ENCODE results near the gene ODAD4.

ODAD4 gene

GRCh38 chr17:41987642-41988041 is 57.2 kb downstream of the ODAD4 start:
- peak in 6 of 11 experiments; percentile 14 to 75 (median 30); a peak in 2 of 22 replicates for TF ChIP-seq Cebpa-rat (IDR thresholded peaks at IDR 0.05)

GRCh38 chr17:41988418-41988817 is 58.0 kb downstream of the ODAD4 start:
- Histone ChIP-seq H3K4me1 (peaks cover 0 to 29% (median 15%) of the 10 kb centered on the region in 10 experiments; a peak in 13 of 20 replicates), H3K9ac (0 out of 22 replicates have a peak overlapping the region, but pooled peaks of 1 of the 11 experiments have one; percentile 3), H4K20me1 (peaks cover 4 to 76% (median 24%) of the 10 kb centered on the region in 11 experiments; a peak in 16 of 22 replicates), H3K36me3 (peaks cover 99 to 100% (median 100%) of the 10 kb centered on the region in 11 experiments), H3K27ac (peak overlapping the region in 2 of 11 experiments; percentile 6 to 26; a peak in 1 of 22 replicates), H3K27me3 (no peaks in the 10 kb centered on the region), H3K9me3 (replicated peaks in 1 of 11) (no peaks in the 10 kb centered on the region), H3K4me2 (peak overlapping the region in 6 of 11 experiments; percentile 13 to 51 (median 42); a peak in 7 of 22 replicates), H3K4me3 (no peak overlapping the region)
- no peak for TF ChIP-seq Cebpa-rat (IDR thresholded peaks at IDR 0.05)

More at GRCh38 chr17:41987642-41988041, 57.2 kb downstream of the ODAD4 start:
- Histone ChIP-seq H3K4me2 (peak overlapping the region in 6 of 11 experiments; percentile 38 to 51 (median 44); a peak in 10 of 22 replicates), H3K36me3 (peaks cover 100% of the 10 kb centered on the region in 11 experiments), H3K27ac (peak overlapping the region in 6 of 11 experiments; percentile 10 to 46 (median 22); a peak in 5 of 22 replicates), H3K4me1 (peaks cover 0 to 29% (median 15%) of the 10 kb centered on the region in 10 experiments; a peak in 13 of 20 replicates), H4K20me1 (peaks cover 4 to 76% (median 21%) of the 10 kb centered on the region in 11 experiments; a peak in 16 of 22 replicates), H3K9ac (0 out of 22 replicates have a peak overlapping the region, but pooled peaks of 2 of the 11 experiments have one; percentile 3), H3K27me3 (no peaks in the 10 kb centered on the region), H3K9me3 (replicated peaks in 1 of 11) (no peaks in the 10 kb centered on the region), H3K4me3 (no peak overlapping the region)

GRCh38 chr17:41989702-41990419 is 59.4 kb downstream of the ODAD4 start:
- H3K9me3 ChIP-seq (replicated peaks in 1 of 11), result no peaks in the 10 kb centered on the region
- H3K4me3 ChIP-seq, result no peak overlapping the region
- no peak for TF ChIP-seq Cebpa-rat (IDR thresholded peaks at IDR 0.05)
- peaks cover 97 to 100% (median 99%) of the 10 kb centered on the region in 11 experiments for H3K36me3 ChIP-seq
- no peak overlapping the region for H3K9ac ChIP-seq
- H3K4me2 ChIP-seq, result no peak overlapping the region
- H3K27ac ChIP-seq, result no peak overlapping the region
- H3K4me1 ChIP-seq, result peaks cover 0 to 29% (median 15%) of the 10 kb centered on the region in 10 experiments; a peak in 13 of 20 replicates
- no peaks in the 10 kb centered on the region for H3K27me3 ChIP-seq
- peaks cover 6 to 74% (median 27%) of the 10 kb centered on the region in 11 experiments; a peak in 17 of 22 replicates for H4K20me1 ChIP-seq

- Histone ChIP-seq H3K27me3 (no peaks in the 10 kb centered on the region), H3K36me3 (peaks cover 97 to 100% (median 99%) of the 10 kb centered on the region in 11 experiments), H3K4me2 (no peak overlapping the region)
Measured at GRCh38 chr17:41992576-41992975, 62.2 kb downstream of the ODAD4 start.

GRCh38 chr17:41996855-41997164 is 66.4 kb downstream of the ODAD4 start:
- peak overlapping the region in 6 of 11 experiments; percentile 4 to 52 (median 28); a peak in 7 of 22 replicates for H3K27ac ChIP-seq
- no peaks in the 10 kb centered on the region for H3K27me3 ChIP-seq
- peak overlapping the region in 8 of 11 experiments; percentile 0 to 46 (median 7); a peak in 6 of 22 replicates for H3K9ac ChIP-seq
- no peaks in the 10 kb centered on the region for H3K9me3 ChIP-seq (replicated peaks in 1 of 11)
- no peak for TF ChIP-seq Cebpa-rat (IDR thresholded peaks at IDR 0.05)
- H3K4me1 ChIP-seq, result peaks cover 20 to 47% (median 25%) of the 10 kb centered on the region in 10 experiments
- H3K4me3 ChIP-seq, result no peak overlapping the region
- peak overlapping the region; percentile 4 to 71 (median 54); a peak in 21 of 22 replicates for H3K4me2 ChIP-seq
- H3K36me3 ChIP-seq, result peaks cover 97 to 100% (median 99%) of the 10 kb centered on the region in 11 experiments
- peaks cover 48 to 92% (median 73%) of the 10 kb centered on the region in 11 experiments; a peak in 20 of 22 replicates for H4K20me1 ChIP-seq

More at GRCh38 chr17:41992576-41992975, 62.2 kb downstream of the ODAD4 start:
- H3K4me3 ChIP-seq, result no peak overlapping the region
- H3K9me3 ChIP-seq (replicated peaks in 1 of 11), result no peaks in the 10 kb centered on the region
- peaks cover 26 to 84% (median 47%) of the 10 kb centered on the region in 11 experiments; a peak in 21 of 22 replicates for H4K20me1 ChIP-seq
- H3K4me1 ChIP-seq, result peaks cover 17 to 48% (median 32%) of the 10 kb centered on the region in 10 experiments
- no peak for TF ChIP-seq Cebpa-rat (IDR thresholded peaks at IDR 0.05)
- no peak overlapping the region for H3K9ac ChIP-seq
- no peak overlapping the region for H3K27ac ChIP-seq

GRCh38 chr17:41998497-41998896 is 68.1 kb downstream of the ODAD4 start:
- Histone ChIP-seq H3K36me3 (peaks cover 97 to 100% (median 99%) of the 10 kb centered on the region in 11 experiments), H4K20me1 (peaks cover 65 to 98% (median 86%) of the 10 kb centered on the region in 11 experiments), H3K4me1 (peaks cover 20 to 64% (median 28%) of the 10 kb centered on the region in 10 experiments)

GRCh38 chr17:42000413-42001133 is 70.2 kb downstream of the ODAD4 start:
- TF ChIP-seq Cebpa-rat (IDR thresholded peaks at IDR 0.05), result no peak
- no peaks in the 10 kb centered on the region for H3K27me3 ChIP-seq
- H3K4me3 ChIP-seq, result no peak overlapping the region
- H4K20me1 ChIP-seq, result peaks cover 79 to 100% (median 98%) of the 10 kb centered on the region in 11 experiments
- peaks cover 20 to 83% (median 26%) of the 10 kb centered on the region in 10 experiments for H3K4me1 ChIP-seq
- H3K9ac ChIP-seq, result peak overlapping the region in 1 of 11 experiments; percentile 21; a peak in 1 of 22 replicates
- no peak overlapping the region for H3K27ac ChIP-seq
- H3K9me3 ChIP-seq (replicated peaks in 1 of 11), result no peaks in the 10 kb centered on the region
- peaks cover 79 to 98% (median 92%) of the 10 kb centered on the region in 11 experiments for H3K36me3 ChIP-seq
- H3K4me2 ChIP-seq, result no peak overlapping the region

More at GRCh38 chr17:41998497-41998896, 68.1 kb downstream of the ODAD4 start:
- H3K4me3 ChIP-seq, result no peak overlapping the region
- no peaks in the 10 kb centered on the region for H3K27me3 ChIP-seq
- H3K9ac ChIP-seq, result 0 out of 22 replicates have a peak overlapping the region, but pooled peaks of 1 of the 11 experiments have one; percentile 3
- H3K9me3 ChIP-seq (replicated peaks in 1 of 11), result no peaks in the 10 kb centered on the region
- no peak for TF ChIP-seq Cebpa-rat (IDR thresholded peaks at IDR 0.05)
- no peak overlapping the region for H3K27ac ChIP-seq
- no peak overlapping the region for H3K4me2 ChIP-seq

GRCh38 chr17:42001729-42002128 is 71.3 kb downstream of the ODAD4 start:
- H4K20me1 ChIP-seq, result peaks cover 80 to 100% (median 98%) of the 10 kb centered on the region in 11 experiments
- H3K36me3 ChIP-seq, result peaks cover 69 to 98% (median 89%) of the 10 kb centered on the region in 11 experiments
- no peak overlapping the region for H3K9ac ChIP-seq
- no peak for TF ChIP-seq Cebpa-rat (IDR thresholded peaks at IDR 0.05)
- no peak overlapping the region for H3K27ac ChIP-seq
- no peak overlapping the region for H3K4me3 ChIP-seq
- H3K4me2 ChIP-seq, result 0 out of 22 replicates have a peak overlapping the region, but pooled peaks of 1 of the 11 experiments have one; percentile 32
- no peaks in the 10 kb centered on the region for H3K9me3 ChIP-seq (replicated peaks in 1 of 11)
- peaks cover 9 to 83% (median 19%) of the 10 kb centered on the region in 10 experiments for H3K4me1 ChIP-seq
- no peaks in the 10 kb centered on the region for H3K27me3 ChIP-seq

All from BLaER1 treated with 17β-estradiol and CSF1 and Interleukin-3, amounts not matched to agents 10 nM and 100 nM (cell line).